Measurements from ENCODE around the gene CIBAR2.

DNA sequence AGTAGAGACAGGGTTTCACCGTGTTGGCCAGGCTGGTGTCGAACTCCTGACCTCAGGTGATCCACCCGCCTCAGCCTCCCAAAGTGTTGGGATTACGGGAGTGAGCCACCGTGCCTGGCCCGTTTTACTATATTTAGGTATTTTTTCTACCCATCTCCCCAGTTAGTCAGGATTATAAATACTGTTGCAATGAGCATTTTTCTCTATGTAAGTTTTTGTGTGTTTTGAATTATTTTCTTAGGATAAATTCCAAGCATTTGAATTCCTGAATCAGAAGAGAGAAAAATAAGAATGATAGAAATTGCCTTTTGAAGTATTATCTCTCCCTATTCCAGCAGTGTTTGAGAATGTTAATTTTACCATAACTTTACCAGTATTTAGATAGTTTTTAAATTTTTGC is 48.1 kb downstream of the CIBAR2 start:
- TF ChIP-seq, protein P1, sequence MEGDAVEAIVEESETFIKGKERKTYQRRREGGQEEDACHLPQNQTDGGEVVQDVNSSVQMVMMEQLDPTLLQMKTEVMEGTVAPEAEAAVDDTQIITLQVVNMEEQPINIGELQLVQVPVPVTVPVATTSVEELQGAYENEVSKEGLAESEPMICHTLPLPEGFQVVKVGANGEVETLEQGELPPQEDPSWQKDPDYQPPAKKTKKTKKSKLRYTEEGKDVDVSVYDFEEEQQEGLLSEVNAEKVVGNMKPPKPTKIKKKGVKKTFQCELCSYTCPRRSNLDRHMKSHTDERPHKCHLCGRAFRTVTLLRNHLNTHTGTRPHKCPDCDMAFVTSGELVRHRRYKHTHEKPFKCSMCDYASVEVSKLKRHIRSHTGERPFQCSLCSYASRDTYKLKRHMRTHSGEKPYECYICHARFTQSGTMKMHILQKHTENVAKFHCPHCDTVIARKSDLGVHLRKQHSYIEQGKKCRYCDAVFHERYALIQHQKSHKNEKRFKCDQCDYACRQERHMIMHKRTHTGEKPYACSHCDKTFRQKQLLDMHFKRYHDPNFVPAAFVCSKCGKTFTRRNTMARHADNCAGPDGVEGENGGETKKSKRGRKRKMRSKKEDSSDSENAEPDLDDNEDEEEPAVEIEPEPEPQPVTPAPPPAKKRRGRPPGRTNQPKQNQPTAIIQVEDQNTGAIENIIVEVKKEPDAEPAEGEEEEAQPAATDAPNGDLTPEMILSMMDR (conservative IDR thresholded peaks at IDR 0.05; ENCODE audit: low read length) = no peak
- no peak for TF ChIP-seq EZH2phosphoT487 (IDR thresholded peaks at IDR 0.05; ENCODE audit: borderline replicate concordance, low read depth, low read length)

All from OCI-LY7 (cell line).